Right ventricle myocardium inferior (tissue), 1 donor: Measurements from ENCODE around the gene FCRLA. TPM values are rescaled to one million over a fixed set of nuclear protein-coding genes. Genes with fewer than 3 reads are reported as not detected.
"Not testable (repeated sequence)": the region's sequence is repeated elsewhere in the genome, so short reads cannot be mapped to it uniquely, and the experiment has no call there.

Source experiments
- ATAC-seq: fragments of 200-7000 bp; cut with Tn5 transposase; one replicate; pipeline ENCODE4 v1.9.1; 2020; ENCODE audit warnings: mild to moderate bottlenecking, moderate library complexity
- DNase-seq: peaks from one replicate; pipeline ENCODE4 v3.0.0; 2021; ENCODE audit errors: missing footprints
- intact Hi-C: fragments of 100-400 bp; cut with DNase I; formaldehyde crosslinking; loops from one replicate; pipeline ENCODE4 v1.11.0; 2022
- long read RNA-seq: library from polyadenylated mRNA; unstranded; transcript quantifications from one replicate; pipeline ENCODE4 v2.0.0, GENCODE V29; 2021
- total RNA-seq: library from RNA; stranded (reverse); fragmentation: NEBNext Ultra II Directional; extraction: Animal tissue kit (Norgen Biotek cat#: 25700); gene quantifications from one replicate; pipeline ENCODE4 v1.2.1, GENCODE V29; 2021
- donor health status: DM: no; HTN: yes; CAD: no; lungs with severe emphysema.

Gene FCRLA
- total RNA-seq, result not detected
- long read RNA-seq, result 0 reads

GRCh38 chr1:161706482-161707347, at the start of gene FCRLA:
TSS of gene FCRLA (plus strand) at chr1:161707229. CDS start at chr1:161707265, 36 bp downstream.
- no peak for DNase-seq
- intact Hi-C loops, result no loop called here
- peak; percentile 75 for ATAC-seq

GRCh38 chr1:161658524-161658923, 48.5 kb upstream of the FCRLA start:
- DNase-seq, intact Hi-C loops: not testable (repeated sequence)
- peak; percentile 46 for ATAC-seq

- DNase-seq, ATAC-seq, intact Hi-C loops: not testable (repeated sequence)
Measured at GRCh38 chr1:161661660-161662311, 45.2 kb upstream of the FCRLA start.

GRCh38 chr1:161662684-161663339, 44.2 kb upstream of the FCRLA start, which contains the start of gene FCGR2B:
TSS of gene FCGR2B (plus strand) at chr1:161663143. CDS start at chr1:161663242, 99 bp downstream.
- DNase-seq, intact Hi-C loops: not testable (repeated sequence)
- ATAC-seq, result peak; percentile 35

GRCh38 chr1:161663569-161663968, 43.5 kb upstream of the FCRLA start:
- intact Hi-C loops, DNase-seq, ATAC-seq: not testable (repeated sequence)

GRCh38 chr1:161664689-161665088, 42.3 kb upstream of the FCRLA start:
- intact Hi-C loops, ATAC-seq, DNase-seq: not testable (repeated sequence)

- not testable (repeated sequence) for ATAC-seq
Measured at GRCh38 chr1:161671045-161672020, 35.7 kb upstream of the FCRLA start.

GRCh38 chr1:161673437-161673836, 33.6 kb upstream of the FCRLA start:
- ATAC-seq, intact Hi-C loops, DNase-seq: not testable (repeated sequence)

More at GRCh38 chr1:161671045-161672020, 35.7 kb upstream of the FCRLA start:
- DNase-seq, intact Hi-C loops: not testable (repeated sequence)

GRCh38 chr1:161674447-161674846, 32.6 kb upstream of the FCRLA start:
- DNase-seq, ATAC-seq, intact Hi-C loops: not testable (repeated sequence)

- ATAC-seq, DNase-seq: not testable (repeated sequence)
Measured at GRCh38 chr1:161674908-161675307, 32.1 kb upstream of the FCRLA start.

GRCh38 chr1:161676441-161676840, 30.6 kb upstream of the FCRLA start:
- ATAC-seq (no peak), DNase-seq (no peak)
- intact Hi-C loops, result no loop called here

More at GRCh38 chr1:161674908-161675307, 32.1 kb upstream of the FCRLA start:
- intact Hi-C loops, result not testable (repeated sequence)

GRCh38 chr1:161676958-161677689, 29.9 kb upstream of the FCRLA start:
- no peak for DNase-seq
- ATAC-seq, result no peak
- intact Hi-C loops, result no loop called here

GRCh38 chr1:161678500-161678899, 28.5 kb upstream of the FCRLA start:
- intact Hi-C loops, result no loop called here
- DNase-seq, result no peak
- ATAC-seq, result no peak

GRCh38 chr1:161681879-161682278, 25.1 kb upstream of the FCRLA start:
- ATAC-seq (no peak), DNase-seq (no peak)
- intact Hi-C loops, result no loop called here

GRCh38 chr1:161688946-161689345, 18.1 kb upstream of the FCRLA start:
- ATAC-seq (no peak), DNase-seq (no peak)
- intact Hi-C loops, result no loop called here

- ATAC-seq, result no peak
- intact Hi-C loops, result no loop called here
- no peak for DNase-seq
Measured at GRCh38 chr1:161691846-161692245, 15.2 kb upstream of the FCRLA start.

- intact Hi-C loops, ATAC-seq, DNase-seq: not testable (repeated sequence)
Measured at GRCh38 chr1:161693020-161693712, 13.9 kb upstream of the FCRLA start.
